GM06990 (cell line): Measurements from ENCODE around the gene RBM33.
A peak's percentile ranks its signal among the peaks of the same experiment; 100 is the strongest.

Experiments
- DNase-seq: peaks from one replicate; pipeline ENCODE4 v3.0.0-alpha.2; 2011; ENCODE audit not compliant: insufficient read length; ENCODE audit errors: extremely low read depth
- H3K27me3 ChIP-seq: replicated peaks from 2 replicates; pipeline ENCODE4 v1.6.0; 2011; ENCODE audit warnings: low read length; ENCODE audit not compliant: control insufficient read depth, insufficient read depth
- H3K36me3 ChIP-seq: 2 replicates; pipeline ENCODE4 v1.5.1; 2011; ENCODE audit warnings: low read length; ENCODE audit not compliant: control insufficient read depth, insufficient read depth
- H3K4me3 ChIP-seq: replicated peaks from 2 replicates; pipeline ENCODE4 v1.5.1; 2011; ENCODE audit warnings: low read depth, mild to moderate bottlenecking, control low read depth, low read length
- CTCF ChIP-seq: IDR thresholded peaks from 2 replicates; pipeline ENCODE4 v1.5.1; 2011; ENCODE audit warnings: low read length, control low read depth, mild to moderate bottlenecking, inconsistent platforms; ENCODE audit not compliant: insufficient read depth, poor library complexity, severe bottlenecking

Gene RBM33

GRCh38 chr7:155699180-155699579 lies 54.7 kb downstream of the RBM33 start:
- Histone ChIP-seq H3K4me3 (no peak overlapping the region), H3K27me3 (no peaks in the 10 kb centered on the region), H3K36me3 (peaks cover 5% of the 10 kb centered on the region)
- TF ChIP-seq CTCF = no peak
- DNase-seq = no peak

GRCh38 chr7:155700847-155701246 lies 56.4 kb downstream of the RBM33 start:
- Histone ChIP-seq H3K27me3 (no peaks in the 10 kb centered on the region), H3K4me3 (no peak overlapping the region), H3K36me3 (peaks cover 6% of the 10 kb centered on the region)
- TF ChIP-seq CTCF = no peak
- no peak for DNase-seq

GRCh38 chr7:155701972-155702544 lies 57.6 kb downstream of the RBM33 start:
- H3K4me3 ChIP-seq = no peak overlapping the region
- no peaks in the 10 kb centered on the region for H3K27me3 ChIP-seq
- peaks cover 11% of the 10 kb centered on the region for H3K36me3 ChIP-seq
- peak; percentile 21 for TF ChIP-seq CTCF
- no peak for DNase-seq

GRCh38 chr7:155702616-155703015 lies 58.2 kb downstream of the RBM33 start:
- Histone ChIP-seq H3K36me3 (peaks cover 11% of the 10 kb centered on the region), H3K4me3 (no peak overlapping the region), H3K27me3 (no peaks in the 10 kb centered on the region)
- TF ChIP-seq CTCF = no peak
- no peak for DNase-seq

- no peak for TF ChIP-seq CTCF
- no peak overlapping the region for H3K4me3 ChIP-seq
- no peaks in the 10 kb centered on the region for H3K27me3 ChIP-seq
- DNase-seq = no peak
- peaks cover 15% of the 10 kb centered on the region for H3K36me3 ChIP-seq
These were observed 61.3 kb downstream of the RBM33 start for GRCh38 chr7:155705623-155706360.
